ENCODE measurements around the gene ANGPTL7.

Gene ANGPTL7

DNA sequence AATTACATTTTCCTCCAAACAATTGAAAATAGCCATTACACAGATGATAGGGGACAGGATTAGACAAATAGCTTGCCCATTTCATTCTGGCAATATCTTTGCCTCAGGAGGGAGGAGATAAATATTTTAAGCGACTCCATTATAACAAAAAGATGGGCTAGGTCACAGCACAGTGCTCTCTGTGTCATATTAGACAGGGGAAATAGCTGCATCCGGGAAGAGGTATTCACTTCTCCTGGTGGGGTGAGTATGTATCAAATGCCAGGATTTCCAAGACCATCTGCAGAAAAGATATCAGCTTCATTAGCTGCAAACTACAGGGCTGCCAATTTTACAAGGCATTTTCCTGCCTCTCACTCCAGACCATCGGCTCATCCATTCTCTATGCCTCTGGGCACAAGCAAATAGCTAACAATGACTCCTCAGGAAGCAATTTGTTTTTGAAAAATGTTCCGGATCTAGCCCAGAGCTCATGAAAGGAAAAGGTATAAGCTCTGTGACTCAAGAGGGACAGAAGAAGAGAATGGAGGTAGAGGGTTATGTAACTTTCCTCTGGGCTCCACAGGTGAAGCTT is 41.9 kb upstream of the ANGPTL7 start:
- DNase-seq (ENCODE audit: low read depth): no peak
- TF ChIP-seq, protein P1, sequence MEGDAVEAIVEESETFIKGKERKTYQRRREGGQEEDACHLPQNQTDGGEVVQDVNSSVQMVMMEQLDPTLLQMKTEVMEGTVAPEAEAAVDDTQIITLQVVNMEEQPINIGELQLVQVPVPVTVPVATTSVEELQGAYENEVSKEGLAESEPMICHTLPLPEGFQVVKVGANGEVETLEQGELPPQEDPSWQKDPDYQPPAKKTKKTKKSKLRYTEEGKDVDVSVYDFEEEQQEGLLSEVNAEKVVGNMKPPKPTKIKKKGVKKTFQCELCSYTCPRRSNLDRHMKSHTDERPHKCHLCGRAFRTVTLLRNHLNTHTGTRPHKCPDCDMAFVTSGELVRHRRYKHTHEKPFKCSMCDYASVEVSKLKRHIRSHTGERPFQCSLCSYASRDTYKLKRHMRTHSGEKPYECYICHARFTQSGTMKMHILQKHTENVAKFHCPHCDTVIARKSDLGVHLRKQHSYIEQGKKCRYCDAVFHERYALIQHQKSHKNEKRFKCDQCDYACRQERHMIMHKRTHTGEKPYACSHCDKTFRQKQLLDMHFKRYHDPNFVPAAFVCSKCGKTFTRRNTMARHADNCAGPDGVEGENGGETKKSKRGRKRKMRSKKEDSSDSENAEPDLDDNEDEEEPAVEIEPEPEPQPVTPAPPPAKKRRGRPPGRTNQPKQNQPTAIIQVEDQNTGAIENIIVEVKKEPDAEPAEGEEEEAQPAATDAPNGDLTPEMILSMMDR (conservative IDR thresholded peaks at IDR 0.05; ENCODE audit: low read depth, low read length): no peak
- no peak overlapping the region for H3K4me3 ChIP-seq (ENCODE audit: low read length)

GRCh38 chr1:11150326-11150725 is 38.8 kb upstream of the ANGPTL7 start:
- DNase-seq (ENCODE audit: low read depth): no peak
- TF ChIP-seq, protein P1 (conservative IDR thresholded peaks at IDR 0.05; ENCODE audit: low read depth, low read length): no peak
- H3K4me3 ChIP-seq (ENCODE audit: low read length): no peak overlapping the region

DNA sequence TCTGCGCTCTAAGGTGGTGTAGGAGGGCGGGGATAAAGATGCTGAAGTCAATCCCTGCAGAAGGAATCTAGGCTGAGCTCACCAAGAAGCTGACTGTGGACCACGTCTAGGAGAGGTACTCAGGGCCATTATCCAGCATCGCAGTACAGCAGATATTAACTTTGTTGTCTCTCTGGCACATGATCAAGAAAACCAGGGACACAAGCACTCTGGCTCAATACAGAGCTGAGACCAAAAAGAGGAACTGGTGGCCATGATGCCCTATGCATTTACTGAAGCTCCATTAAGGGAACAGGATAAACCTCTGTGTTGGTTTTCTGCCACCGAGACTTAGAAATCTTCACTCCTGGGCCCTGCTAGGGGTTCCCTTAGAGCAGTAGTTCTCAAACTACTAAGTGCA is 38.0 kb upstream of the ANGPTL7 start:
- H3K4me3 ChIP-seq (ENCODE audit: low read length): no peak overlapping the region
- TF ChIP-seq, protein P1 (conservative IDR thresholded peaks at IDR 0.05; ENCODE audit: low read depth, low read length): no peak
- DNase-seq (ENCODE audit: low read depth): no peak

GRCh38 chr1:11151826-11152612 is 37.1 kb upstream of the ANGPTL7 start:
- TF ChIP-seq, protein P1 (conservative IDR thresholded peaks at IDR 0.05; ENCODE audit: low read depth, low read length): no peak
- no peak for DNase-seq (ENCODE audit: low read depth)

DNA sequence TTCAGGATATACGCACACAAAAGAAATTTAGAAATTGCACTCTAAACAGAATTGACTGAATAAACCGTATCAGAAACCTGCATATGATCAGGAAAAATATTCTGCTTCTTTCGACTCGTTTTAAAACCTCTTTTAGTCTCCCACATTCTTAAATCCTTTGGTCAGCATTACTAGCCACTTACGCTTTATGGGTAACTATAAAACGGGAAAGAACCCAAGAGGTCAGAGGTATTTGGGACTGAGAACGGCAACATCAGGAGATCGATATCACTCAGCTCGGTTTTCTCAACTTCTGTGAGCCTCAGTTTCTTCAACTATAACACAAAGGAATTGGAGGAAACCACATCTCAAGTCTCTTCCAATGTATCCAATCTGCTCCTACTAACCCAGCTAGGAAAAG is 36.4 kb upstream of the ANGPTL7 start:
- no peak overlapping the region for H3K4me3 ChIP-seq (ENCODE audit: low read length)
- TF ChIP-seq, protein P1 (conservative IDR thresholded peaks at IDR 0.05; ENCODE audit: low read depth, low read length): no peak
- no peak for DNase-seq (ENCODE audit: low read depth)

More at GRCh38 chr1:11151826-11152612, 37.1 kb upstream of the ANGPTL7 start:
- H3K4me3 ChIP-seq (ENCODE audit: low read length): no peak overlapping the region

DNA sequence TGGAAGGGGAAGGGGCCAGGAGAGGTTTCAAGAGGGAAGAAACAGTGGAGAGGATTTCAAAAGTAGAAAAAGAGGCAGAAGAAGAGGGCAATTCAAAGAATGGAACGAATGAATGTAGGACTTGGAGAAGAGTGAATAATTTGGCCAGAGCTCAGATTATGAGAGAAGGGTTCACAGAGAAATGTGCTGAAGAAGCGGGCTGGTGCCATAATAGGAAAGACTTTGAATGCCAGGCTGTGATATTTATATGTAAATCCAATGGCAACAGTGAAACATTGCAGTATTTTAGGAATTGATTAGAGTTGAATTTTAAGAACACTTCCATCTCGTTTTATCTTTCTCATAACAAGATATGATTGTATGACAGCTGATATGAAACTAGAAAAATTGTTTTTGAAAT is 36.0 kb upstream of the ANGPTL7 start:
- no peak for DNase-seq (ENCODE audit: low read depth)
- no peak overlapping the region for H3K4me3 ChIP-seq (ENCODE audit: low read length)
- TF ChIP-seq, protein P1 (conservative IDR thresholded peaks at IDR 0.05; ENCODE audit: low read depth, low read length): no peak

- no peak overlapping the region for H3K4me3 ChIP-seq (ENCODE audit: low read length)
- DNase-seq (ENCODE audit: low read depth): no peak
- TF ChIP-seq, protein P1 (conservative IDR thresholded peaks at IDR 0.05; ENCODE audit: low read depth, low read length): no peak
These were observed 32.7 kb upstream of the ANGPTL7 start for GRCh38 chr1:11156441-11156840.

Data from retinal pigment epithelial cell (primary cell).